HG02973 (cell line): ENCODE data around the gene BAMBI.
"Not testable (repeated sequence)": the region's sequence is repeated elsewhere in the genome, so short reads cannot be mapped to it uniquely, and the experiment has no call there.

ENCODE experiments used
- ATAC-seq: cut with Tn5 transposase; IDR thresholded peaks from one replicate; pipeline ENCODE4 v1.9.1; 2021; ENCODE audit warnings: moderate library complexity; ENCODE audit not compliant: unreplicated experiment

Gene BAMBI, protein sequence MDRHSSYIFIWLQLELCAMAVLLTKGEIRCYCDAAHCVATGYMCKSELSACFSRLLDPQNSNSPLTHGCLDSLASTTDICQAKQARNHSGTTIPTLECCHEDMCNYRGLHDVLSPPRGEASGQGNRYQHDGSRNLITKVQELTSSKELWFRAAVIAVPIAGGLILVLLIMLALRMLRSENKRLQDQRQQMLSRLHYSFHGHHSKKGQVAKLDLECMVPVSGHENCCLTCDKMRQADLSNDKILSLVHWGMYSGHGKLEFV

DNA sequence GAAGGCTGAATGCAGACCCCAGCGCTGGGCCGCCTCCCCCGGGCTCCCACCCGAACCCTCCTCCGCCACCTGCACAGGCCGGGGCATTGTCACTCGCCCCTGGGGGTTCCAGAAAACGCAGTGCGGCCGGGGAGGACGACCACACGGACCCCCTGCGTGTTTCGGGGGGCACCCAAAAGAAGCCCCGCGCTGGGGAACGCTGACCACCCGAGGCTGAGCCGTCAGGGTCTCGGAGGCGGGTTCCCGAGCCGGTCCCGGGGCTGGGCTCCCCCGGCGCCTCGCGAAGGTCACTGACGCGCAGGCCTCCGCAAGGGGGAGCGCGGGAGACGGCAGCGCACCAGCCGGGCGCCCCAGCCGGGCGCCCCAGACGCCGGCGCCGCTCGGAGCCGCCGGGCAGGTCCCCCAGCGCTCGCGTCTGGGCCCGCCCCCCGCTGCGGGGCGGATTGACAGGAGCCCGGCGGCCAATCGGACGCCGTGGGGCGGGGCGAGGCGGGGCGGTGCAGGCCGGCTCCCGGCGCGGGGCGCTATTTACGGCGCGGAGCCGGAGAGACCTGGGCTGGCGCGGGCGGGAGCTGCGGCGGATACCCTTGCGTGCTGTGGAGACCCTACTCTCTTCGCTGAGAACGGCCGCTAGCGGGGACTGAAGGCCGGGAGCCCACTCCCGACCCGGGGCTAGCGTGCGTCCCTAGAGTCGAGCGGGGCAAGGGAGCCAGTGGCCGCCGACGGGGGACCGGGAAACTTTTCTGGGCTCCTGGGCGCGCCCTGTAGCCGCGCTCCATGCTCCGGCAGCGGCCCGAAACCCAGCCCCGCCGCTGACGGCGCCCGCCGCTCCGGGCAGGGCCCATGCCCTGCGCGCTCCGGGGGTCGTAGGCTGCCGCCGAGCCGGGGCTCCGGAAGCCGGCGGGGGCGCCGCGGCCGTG, at the start of gene BAMBI:
TSS of gene BAMBI (plus strand) at position 554 of the 920 bp plus-strand sequence. CDS start 377 bp downstream, outside the sequence.
- ATAC-seq, result peak; percentile 99

DNA sequence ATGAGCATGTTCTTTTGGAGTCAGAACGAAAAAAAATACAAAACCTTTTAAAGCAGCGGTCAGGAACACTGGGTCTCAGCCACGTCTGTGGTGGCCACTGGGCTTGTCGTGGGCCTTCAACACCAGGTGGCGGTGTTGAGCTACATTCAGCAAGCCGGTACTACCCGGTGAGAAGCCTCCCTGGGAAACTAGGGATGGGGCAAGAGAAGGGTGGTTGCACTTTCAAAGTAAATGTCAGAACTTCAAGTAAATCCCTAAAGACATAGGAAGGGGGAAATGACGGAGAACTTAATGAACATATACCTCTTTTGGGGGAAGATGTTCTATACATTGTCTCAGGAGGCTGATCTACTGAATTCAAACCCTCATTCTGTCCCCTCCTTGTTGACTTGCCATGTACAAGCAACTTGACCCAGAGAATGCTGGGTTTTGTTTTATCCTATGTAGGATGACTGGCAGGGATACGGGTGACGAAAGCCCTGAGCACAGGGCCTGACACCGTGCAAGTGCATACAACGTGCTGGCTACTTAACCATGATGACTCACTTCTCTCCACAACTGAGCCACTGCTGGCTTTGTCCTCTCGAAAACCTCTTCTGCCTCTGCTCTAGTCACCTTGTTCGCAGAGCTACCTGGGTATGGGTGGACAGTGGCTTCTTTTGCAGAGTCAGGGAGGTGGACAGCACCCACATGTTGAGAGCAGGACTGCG, 49.0 kb upstream of the BAMBI start:
- no peak for ATAC-seq

DNA sequence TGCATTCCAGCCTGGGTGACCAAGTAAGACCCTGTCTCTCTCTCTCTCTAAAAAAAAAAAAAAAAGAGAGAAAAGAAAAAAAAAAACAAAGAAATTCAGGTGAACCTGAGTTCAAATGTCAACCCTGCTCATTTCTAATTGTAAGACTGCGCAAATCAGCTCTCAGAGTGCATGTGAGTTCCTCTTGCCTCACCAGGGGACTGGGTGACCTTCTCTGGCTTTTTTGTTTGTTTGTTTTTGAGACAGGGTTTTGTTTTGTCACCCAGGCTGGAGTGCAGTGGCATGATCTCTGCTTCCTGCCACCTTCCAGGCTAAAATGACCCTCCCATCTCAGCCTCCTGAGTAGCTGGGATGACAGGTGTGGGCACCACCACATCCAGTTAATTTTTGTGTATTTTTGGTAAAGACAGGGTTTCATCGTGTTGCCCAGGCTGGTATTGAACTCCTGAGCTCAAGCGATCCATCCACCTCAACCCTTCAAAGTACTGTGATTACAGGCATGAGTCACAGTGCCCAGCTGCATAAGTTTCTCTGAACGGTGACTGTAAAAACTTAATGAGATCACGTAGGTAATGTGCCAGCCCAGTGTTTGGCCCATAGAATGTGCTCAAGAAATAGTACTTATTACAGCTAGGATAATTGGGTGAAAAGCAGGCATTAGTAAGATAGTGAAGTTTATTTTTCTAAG, 45.3 kb upstream of the BAMBI start:
- ATAC-seq, result no peak

DNA sequence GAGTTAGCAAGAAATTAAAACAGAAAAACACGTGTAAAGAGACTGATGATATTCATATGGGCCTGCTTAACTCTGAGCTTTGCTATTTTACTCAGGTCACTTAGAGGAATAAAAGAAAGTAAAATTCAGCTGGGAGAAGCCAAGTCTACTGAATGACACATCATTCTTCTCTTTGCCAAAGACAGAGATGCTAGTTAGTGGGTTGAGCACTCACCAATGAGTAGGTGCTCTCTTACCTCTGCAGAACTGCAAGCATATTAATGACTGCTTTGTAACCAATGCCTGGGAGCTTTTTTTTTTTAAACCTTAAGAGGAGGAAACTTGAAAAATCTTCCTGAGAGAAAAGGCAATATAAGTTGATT, 44.8 kb upstream of the BAMBI start:
- no peak for ATAC-seq

GRCh38 chr10:28633750-28634149, 43.6 kb upstream of the BAMBI start:
- ATAC-seq, result no peak

GRCh38 chr10:28637346-28637745, 40.0 kb upstream of the BAMBI start:
- ATAC-seq, result no peak

- ATAC-seq, result no peak
These were observed 38.9 kb upstream of the BAMBI start for GRCh38 chr10:28638392-28638791.

DNA sequence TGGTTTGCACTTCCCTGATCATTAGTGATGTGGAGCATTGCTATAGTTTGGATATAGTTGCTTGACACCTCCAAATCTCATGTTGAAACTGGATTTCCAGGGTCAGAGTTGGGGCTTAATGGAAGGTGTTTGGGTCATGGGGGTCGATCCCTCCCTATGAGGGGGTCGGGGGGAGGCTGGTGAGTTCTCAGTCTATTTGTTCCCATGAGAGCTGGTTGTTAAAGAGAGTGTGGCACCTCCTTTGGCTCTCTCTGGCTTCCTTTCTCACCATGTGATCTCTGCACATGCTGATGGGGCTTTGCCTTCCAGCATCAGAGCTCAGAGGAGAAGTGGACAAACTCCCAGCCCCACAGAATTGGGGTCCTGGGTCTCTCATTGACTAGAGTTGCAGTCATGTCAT, 36.8 kb upstream of the BAMBI start:
- no peak for ATAC-seq

GRCh38 chr10:28644647-28645046, 32.7 kb upstream of the BAMBI start:
- no peak for ATAC-seq

GRCh38 chr10:28652106-28652505, 25.2 kb upstream of the BAMBI start:
- ATAC-seq, result no peak

DNA sequence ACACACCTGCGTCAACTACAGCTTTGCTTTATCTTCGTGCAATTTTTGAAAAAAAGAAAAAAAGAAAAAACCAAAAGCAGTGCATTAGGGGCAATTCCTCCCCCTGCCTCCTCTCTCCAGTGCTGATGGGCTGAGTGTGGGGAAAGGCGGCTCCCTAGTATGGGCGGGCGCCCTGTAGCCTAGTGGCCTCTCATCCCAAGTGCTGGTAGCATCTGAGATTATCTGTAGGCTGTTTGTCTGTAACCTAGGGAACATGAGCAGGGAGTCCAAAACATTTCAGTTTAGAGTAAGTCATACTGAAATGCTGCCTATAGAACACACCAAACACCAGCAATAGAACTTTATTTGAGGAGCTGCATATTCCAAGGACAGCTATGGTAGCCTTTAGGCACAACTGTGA, 24.6 kb upstream of the BAMBI start:
- no peak for ATAC-seq

DNA sequence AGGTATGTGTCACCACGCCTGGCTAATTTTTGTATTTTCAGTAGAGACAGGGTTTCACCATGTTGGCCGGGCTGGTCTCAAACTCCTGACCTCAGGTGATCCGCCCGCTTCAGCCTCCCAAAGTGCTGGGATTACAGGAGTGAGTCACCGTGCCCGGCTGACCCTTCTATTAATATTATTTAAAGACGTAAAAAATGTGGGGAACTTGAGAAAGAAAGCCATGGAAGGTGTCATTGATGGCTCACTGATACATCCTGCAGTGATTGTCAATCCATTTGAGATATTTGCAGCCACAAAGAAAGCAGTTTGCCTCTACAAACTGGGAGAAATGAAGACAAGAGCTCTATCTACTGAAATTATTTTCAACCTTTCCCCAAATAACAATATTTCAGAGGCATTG, 18.5 kb upstream of the BAMBI start:
- not testable (repeated sequence) for ATAC-seq

GRCh38 chr10:28661035-28661434, 16.3 kb upstream of the BAMBI start:
- ATAC-seq, result no peak

GRCh38 chr10:28663576-28664368, 13.5 kb upstream of the BAMBI start:
- peak; percentile 90 for ATAC-seq

DNA sequence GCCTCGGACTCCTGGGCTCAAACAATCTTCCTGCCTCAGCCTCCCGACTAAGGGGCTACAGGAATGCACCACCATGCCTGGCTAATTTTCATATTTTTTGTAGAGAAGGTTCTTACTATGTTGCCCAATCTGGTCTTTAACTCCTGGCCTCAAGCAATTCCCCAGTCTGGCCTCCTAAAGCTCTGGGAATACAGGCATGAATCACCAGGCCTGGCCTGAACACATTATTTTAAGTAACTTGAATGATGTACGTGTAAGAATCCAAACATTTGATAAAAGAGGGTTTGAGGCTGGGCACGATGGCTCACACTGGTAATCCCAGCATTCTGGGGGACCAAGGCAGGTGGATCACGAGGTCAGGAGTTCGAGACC, 13.0 kb upstream of the BAMBI start:
- ATAC-seq, result no peak

DNA sequence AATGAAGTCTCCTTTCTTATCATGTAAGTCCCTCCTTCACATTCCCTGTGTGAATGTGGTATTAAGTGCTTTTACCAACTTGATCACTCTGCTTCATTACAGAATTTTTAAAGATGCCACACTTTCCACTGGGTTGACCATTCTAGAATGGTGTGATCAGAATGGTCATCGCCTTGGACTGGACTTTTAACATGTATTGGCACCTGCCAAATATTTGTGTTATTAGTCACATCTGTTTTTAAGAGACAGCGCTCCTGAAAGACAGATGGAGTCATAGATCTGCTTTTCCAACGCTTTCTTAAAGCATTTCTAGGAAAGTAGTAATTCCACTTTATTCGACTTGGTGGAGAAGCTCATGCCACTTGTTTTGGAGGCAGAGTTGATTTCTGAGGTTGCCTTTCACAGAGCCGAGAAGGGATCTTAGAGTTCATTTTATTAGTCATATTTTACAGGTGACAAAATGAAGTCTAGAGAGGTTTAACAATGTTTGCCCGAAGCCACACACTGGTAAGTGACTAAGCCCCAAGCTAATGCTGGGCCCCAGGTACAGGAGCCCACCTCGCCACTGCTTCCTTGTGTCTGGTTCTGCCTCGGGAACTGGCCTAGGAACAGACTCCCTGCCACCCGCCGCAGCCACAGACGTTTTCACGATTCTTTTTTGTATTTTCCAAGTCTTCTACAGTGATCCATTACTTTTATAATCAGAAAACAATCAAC, 10.4 kb upstream of the BAMBI start:
- no peak for ATAC-seq

GRCh38 chr10:28668363-28669226, 8.7 kb upstream of the BAMBI start:
- ATAC-seq, result no peak

DNA sequence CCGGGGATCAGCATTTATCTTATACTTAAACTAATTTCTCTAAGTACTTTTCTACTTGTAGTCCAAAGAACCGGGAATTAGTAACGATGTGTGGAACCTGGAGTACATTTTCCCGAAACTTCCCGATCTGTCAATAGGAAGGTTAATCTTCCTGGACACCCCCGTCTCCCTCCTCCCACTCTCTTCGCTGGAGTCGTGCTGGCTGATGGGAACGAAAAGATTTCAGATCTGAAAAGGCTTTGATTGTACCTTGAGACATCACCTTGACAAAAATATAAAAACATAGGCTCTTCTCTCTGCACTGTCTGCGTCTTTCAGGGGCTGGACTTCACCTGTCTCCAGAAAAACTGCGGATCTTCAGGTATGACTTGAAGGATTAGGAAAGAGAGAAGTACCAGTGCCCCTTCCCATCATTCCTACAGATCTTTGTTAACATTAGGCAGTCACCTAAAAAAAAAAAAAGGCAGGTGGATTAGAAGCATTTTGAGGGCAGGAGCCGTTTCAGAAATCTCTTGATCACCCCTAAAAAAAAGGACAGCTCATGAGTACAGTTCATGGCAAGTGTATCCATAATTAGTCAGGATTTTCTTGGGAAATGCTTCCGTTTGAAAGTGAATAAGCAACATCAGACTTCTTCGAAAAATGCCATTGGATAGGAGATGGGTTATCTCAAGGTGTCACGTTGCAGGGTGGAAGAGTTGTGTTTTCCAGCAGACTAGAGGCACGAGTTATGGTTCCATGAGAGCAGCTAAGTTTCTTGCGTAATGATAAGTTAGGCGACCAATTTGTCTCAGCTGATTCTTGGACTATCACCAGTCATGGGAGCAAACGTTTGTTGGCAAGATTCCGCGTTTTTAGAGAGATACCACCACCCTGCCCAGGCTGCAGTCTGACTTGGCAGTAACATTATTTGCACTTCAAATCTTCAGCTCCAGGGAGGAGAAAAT, 7.8 kb upstream of the BAMBI start:
- ATAC-seq, result no peak
